ENCODE results near the gene USPL1. TPM values are rescaled to one million over a fixed set of nuclear protein-coding genes. Genes with fewer than 3 reads are reported as not detected.

Gene USPL1
- total RNA-seq, 4 donors from 2014 or later = 19.7 to 62.1 (median 27.1) TPM

- intact Hi-C loops (cut with DNase I; ENCODE audit: low total_unique reads) = no loop called here
- Histone ChIP-seq H3K9me3 (no peaks in the 10 kb centered on the region), H3K4me3 (no peak overlapping the region), H3K27me3 (no peaks in the 10 kb centered on the region), H3K36me3 (no peaks in the 10 kb centered on the region), H3K4me1 (no peaks in the 10 kb centered on the region), H3K27ac (no peak overlapping the region)
- no peak for DNase-seq
- TF ChIP-seq POLR2A (IDR thresholded peaks at IDR 0.05) = no peak
- TF ChIP-seq CTCF (IDR thresholded peaks at IDR 0.05) = no peak
Measured at GRCh38 chr13:30671271-30671815, 53.6 kb downstream of the USPL1 start.

- H3K27ac ChIP-seq = peak overlapping the region; percentile 88 to 89
- TF ChIP-seq CTCF (IDR thresholded peaks at IDR 0.05) (peak; percentile 60 to 87 (median 76)), POLR2A (IDR thresholded peaks at IDR 0.05) (no peak)
- no peaks in the 10 kb centered on the region for H3K4me1 ChIP-seq
- no peaks in the 10 kb centered on the region for H3K36me3 ChIP-seq
- H3K4me3 ChIP-seq = peak overlapping the region; percentile 37 to 52
- intact Hi-C loops (cut with DNase I; ENCODE audit: low total_unique reads) = no loop called here
- no peaks in the 10 kb centered on the region for H3K9me3 ChIP-seq
- DNase-seq = peak; percentile 80 to 86
- H3K27me3 ChIP-seq = no peaks in the 10 kb centered on the region
Measured at GRCh38 chr13:30673669-30674521, 56.2 kb downstream of the USPL1 start.

- Histone ChIP-seq H3K9me3 (no peaks in the 10 kb centered on the region), H3K27ac (peak overlapping the region in 1 of 2 donors; percentile 14), H3K4me1 (no peaks in the 10 kb centered on the region), H3K36me3 (no peaks in the 10 kb centered on the region), H3K27me3 (no peaks in the 10 kb centered on the region), H3K4me3 (no peak overlapping the region)
- intact Hi-C loops (cut with DNase I; ENCODE audit: low total_unique reads) = no loop called here
- DNase-seq = no peak
- TF ChIP-seq CTCF (IDR thresholded peaks at IDR 0.05) (no peak), POLR2A (IDR thresholded peaks at IDR 0.05) (no peak)
Measured at GRCh38 chr13:30675717-30676116, 58.0 kb downstream of the USPL1 start.

- H3K27me3 ChIP-seq = no peaks in the 10 kb centered on the region
- no peaks in the 10 kb centered on the region for H3K4me1 ChIP-seq
- no peaks in the 10 kb centered on the region for H3K9me3 ChIP-seq
- H3K27ac ChIP-seq = no peak overlapping the region
- intact Hi-C loops (cut with DNase I; ENCODE audit: low total_unique reads) = no loop called here
- no peak for DNase-seq
- H3K4me3 ChIP-seq = no peak overlapping the region
- H3K36me3 ChIP-seq = no peaks in the 10 kb centered on the region
- TF ChIP-seq CTCF (IDR thresholded peaks at IDR 0.05) (peak in 1 of 4 experiments; percentile 4), POLR2A (IDR thresholded peaks at IDR 0.05) (no peak)
Measured at GRCh38 chr13:30676672-30677071, 59.0 kb downstream of the USPL1 start.
